KBM-7 (cell line): ENCODE data around the gene CBX2.
A peak's percentile ranks its signal among the peaks of the same experiment; 100 is the strongest.
"Not testable (repeated sequence)": the region's sequence is repeated elsewhere in the genome, so short reads cannot be mapped to it uniquely, and the experiment has no call there.

Source experiments
- DNase-seq: peaks from one replicate; pipeline ENCODE4 v3.0.0-alpha.2; 2015
- in situ Hi-C: fragments of 300-500 bp; cut with MboI; formaldehyde crosslinking; loops from 2 replicates; pipeline ENCODE4 v1.14.3; 2020; ENCODE audit warnings: low sequenced_read_pairs, low pct_unique_long_range_greater_than_20kb, mixed read lengths

CBX2 gene

GRCh38 chr17:79741751-79742588, 36.0 kb upstream of the CBX2 start:
- DNase-seq, result peak; percentile 70
- in situ Hi-C loops, result no loop called here

- DNase-seq, result no peak
- in situ Hi-C loops, result no loop called here
These were observed 35.4 kb upstream of the CBX2 start for GRCh38 chr17:79742589-79742918.

GRCh38 chr17:79742951-79743476, 34.9 kb upstream of the CBX2 start:
- in situ Hi-C loops, result no loop called here
- DNase-seq, result no peak

- no peak for DNase-seq
- in situ Hi-C loops, result no loop called here
These were observed 34.3 kb upstream of the CBX2 start for GRCh38 chr17:79743614-79744013.

GRCh38 chr17:79745641-79746105, 32.3 kb upstream of the CBX2 start:
- no peak for DNase-seq
- in situ Hi-C loops, result no loop called here

- in situ Hi-C loops, result no loop called here
- no peak for DNase-seq
These were observed 30.9 kb upstream of the CBX2 start for GRCh38 chr17:79746889-79747507.

GRCh38 chr17:79747508-79748294, 30.2 kb upstream of the CBX2 start:
- no peak for DNase-seq
- in situ Hi-C loops, result no loop called here

GRCh38 chr17:79748295-79749099, 29.5 kb upstream of the CBX2 start:
- in situ Hi-C loops, result no loop called here
- DNase-seq, result no peak

GRCh38 chr17:79749156-79749815, 28.7 kb upstream of the CBX2 start:
- DNase-seq, result no peak
- in situ Hi-C loops, result no loop called here

- in situ Hi-C loops, result no loop called here
- DNase-seq, result no peak
These were observed 28.0 kb upstream of the CBX2 start for GRCh38 chr17:79749958-79750357.

GRCh38 chr17:79750650-79751545, 27.1 kb upstream of the CBX2 start:
- in situ Hi-C loops, result no loop called here
- no peak for DNase-seq

- DNase-seq, result no peak
- in situ Hi-C loops, result no loop called here
These were observed 25.8 kb upstream of the CBX2 start for GRCh38 chr17:79752175-79752574.

- DNase-seq, result no peak
- in situ Hi-C loops, result no loop called here
These were observed 23.6 kb upstream of the CBX2 start for GRCh38 chr17:79754370-79754769.

- DNase-seq, in situ Hi-C loops: not testable (repeated sequence)
These were observed 23.0 kb upstream of the CBX2 start for GRCh38 chr17:79754903-79755302.

- in situ Hi-C loops, result no loop called here
- DNase-seq, result no peak
These were observed 22.4 kb upstream of the CBX2 start for GRCh38 chr17:79755591-79755990.

GRCh38 chr17:79757140-79757745, 20.7 kb upstream of the CBX2 start:
- no peak for DNase-seq
- in situ Hi-C loops, result no loop called here

GRCh38 chr17:79758271-79758670, 19.7 kb upstream of the CBX2 start:
- in situ Hi-C loops, result no loop called here

More at GRCh38 chr17:79758271-79758670, 19.7 kb upstream of the CBX2 start:
- no peak for DNase-seq
